T-helper 1 cell treated with Interleukin-12 subunit alpha and Interleukin-12 subunit beta and Interleukin-4 antibody, amounts not matched to agents 30 μg/mL and 1 μg/mL, for 36 hours (primary cell): Measurements from ENCODE around the gene SH3BP5L.

ENCODE experiments used
- H3K27ac Mint-ChIP-seq: one replicate; pipeline ENCODE4 v1.8.0; 2021; ENCODE audit warnings: mild to moderate bottlenecking, mixed read lengths
- H3K27me3 Mint-ChIP-seq: one replicate; pipeline ENCODE4 v1.8.0; 2021; ENCODE audit warnings: low read depth, mixed read lengths
- H3K36me3 Mint-ChIP-seq: one replicate; pipeline ENCODE4 v1.8.0; 2021; ENCODE audit warnings: low read depth, mixed read lengths
- H3K4me1 Mint-ChIP-seq: one replicate; pipeline ENCODE4 v1.8.0; 2021; ENCODE audit warnings: low read depth, mixed read lengths
- H3K4me3 Mint-ChIP-seq: one replicate; pipeline ENCODE4 v1.8.0; 2021; ENCODE audit warnings: mild to moderate bottlenecking, moderate library complexity, mixed read lengths
- H3K9me3 Mint-ChIP-seq: one replicate; pipeline ENCODE4 v1.8.0; 2021; ENCODE audit warnings: mixed read lengths

The SH3BP5L gene

DNA sequence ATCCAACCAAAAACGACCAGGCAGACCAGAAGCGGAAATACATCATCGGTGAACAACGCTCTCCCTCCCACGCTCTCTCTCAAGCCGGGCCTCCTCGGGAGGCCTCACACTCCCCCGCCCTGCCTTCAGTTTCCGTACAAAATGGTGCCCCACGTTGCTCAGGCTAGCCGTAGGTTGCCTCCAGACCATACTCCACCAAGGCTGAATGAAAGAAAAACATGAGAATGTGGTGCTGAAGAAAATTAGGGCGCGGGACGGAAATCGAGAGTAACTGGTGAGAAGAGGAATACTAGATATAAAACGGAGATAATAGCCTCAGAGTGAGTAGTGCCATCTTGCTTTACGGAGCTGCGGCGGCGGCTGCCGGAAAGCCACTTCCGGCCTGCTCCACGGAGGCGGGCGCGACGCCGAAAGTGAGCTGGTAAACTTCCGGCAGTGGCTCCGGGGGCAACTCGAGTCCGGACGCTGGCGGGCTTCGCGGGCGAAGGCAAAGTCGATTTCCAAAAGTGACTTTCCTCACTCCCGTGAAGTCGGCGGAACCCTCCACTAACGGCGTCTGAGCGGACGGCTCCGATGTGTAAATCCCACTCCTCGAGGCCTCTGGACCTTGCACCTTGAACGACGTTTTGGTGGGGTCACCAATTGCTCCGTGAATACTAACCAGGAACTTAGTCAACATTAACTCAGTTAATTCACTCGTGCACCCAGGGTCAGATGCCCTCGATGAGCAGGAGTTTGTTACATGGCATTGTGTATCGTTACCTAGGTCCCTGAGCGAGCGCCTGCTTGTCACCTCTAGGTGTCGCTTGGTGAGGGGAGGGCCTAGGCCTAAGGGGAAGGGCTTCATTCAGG is at the start of gene SH3BP5L:
Gene SH3BP5L (minus strand): TSS at position 7 of the 852 bp plus-strand sequence. CDS start 980 bp downstream, outside the sequence.
- Mint-ChIP-seq H3K27me3 (peaks cover 2% of the 10 kb centered on the region), H3K9me3 (no peaks in the 10 kb centered on the region), H3K4me3 (peak within 1 kb of the TSS; percentile 98), H3K4me1 (peaks cover 38% of the 10 kb centered on the region), H3K36me3 (peaks cover 22% of the 10 kb centered on the region), H3K27ac (peak within 1 kb of the TSS; percentile 99)

- peaks cover 20% of the 10 kb centered on the region for H3K4me1 Mint-ChIP-seq
- peak overlapping the region; percentile 94 for H3K27ac Mint-ChIP-seq
- peaks cover 3% of the 10 kb centered on the region for H3K36me3 Mint-ChIP-seq
- H3K27me3 Mint-ChIP-seq = peaks cover 22% of the 10 kb centered on the region
- peak overlapping the region; percentile 90 for H3K4me3 Mint-ChIP-seq
- no peaks in the 10 kb centered on the region for H3K9me3 Mint-ChIP-seq
Measured at GRCh38 chr1:248873993-248874533, 48.3 kb upstream of the SH3BP5L start.

GRCh38 chr1:248873409-248873992 is 47.8 kb upstream of the SH3BP5L start:
- Mint-ChIP-seq H3K36me3 (peaks cover 3% of the 10 kb centered on the region), H3K27me3 (peaks cover 18% of the 10 kb centered on the region), H3K4me1 (peaks cover 20% of the 10 kb centered on the region), H3K4me3 (peak overlapping the region; percentile 90), H3K27ac (peak overlapping the region; percentile 94), H3K9me3 (no peaks in the 10 kb centered on the region)

GRCh38 chr1:248872752-248873408 is 47.2 kb upstream of the SH3BP5L start:
- H3K9me3 Mint-ChIP-seq = no peaks in the 10 kb centered on the region
- H3K27ac Mint-ChIP-seq = peak overlapping the region; percentile 94
- peaks cover 3% of the 10 kb centered on the region for H3K36me3 Mint-ChIP-seq
- H3K4me1 Mint-ChIP-seq = peaks cover 20% of the 10 kb centered on the region
- peaks cover 17% of the 10 kb centered on the region for H3K27me3 Mint-ChIP-seq
- H3K4me3 Mint-ChIP-seq = peak overlapping the region; percentile 90

DNA sequence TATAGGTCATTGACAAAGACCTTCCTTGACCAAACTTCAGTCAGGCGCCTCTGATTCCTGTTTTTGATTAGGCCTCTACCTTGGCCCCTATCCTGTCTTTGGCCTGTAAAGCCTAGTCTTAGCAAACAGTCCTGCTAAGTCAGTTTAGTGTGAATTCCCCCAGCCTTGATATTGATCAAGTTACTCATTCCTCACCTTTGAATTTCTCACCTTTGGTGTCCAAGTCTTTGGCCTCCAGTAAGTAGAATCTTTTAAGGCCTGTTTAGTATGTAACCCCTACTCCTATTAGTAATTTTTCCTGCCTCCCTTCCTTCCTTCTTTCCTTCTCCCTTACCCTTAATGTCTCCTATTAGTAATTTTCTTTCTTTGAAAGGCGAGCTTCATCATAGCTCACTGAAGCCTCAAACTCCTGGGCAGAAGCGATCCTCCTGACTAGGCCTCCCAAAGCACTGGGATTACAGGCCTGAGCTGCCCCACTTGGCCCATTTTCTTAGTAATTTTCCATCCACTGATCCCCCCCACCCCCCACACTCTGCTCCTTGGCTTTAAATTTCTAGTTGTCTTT is 46.2 kb upstream of the SH3BP5L start:
- peaks cover 20% of the 10 kb centered on the region for H3K4me1 Mint-ChIP-seq
- H3K4me3 Mint-ChIP-seq = peak overlapping the region; percentile 40
- H3K27me3 Mint-ChIP-seq = peaks cover 9% of the 10 kb centered on the region
- no peak overlapping the region for H3K27ac Mint-ChIP-seq
- no peaks in the 10 kb centered on the region for H3K9me3 Mint-ChIP-seq
- H3K36me3 Mint-ChIP-seq = peaks cover 3% of the 10 kb centered on the region

- peaks cover 10% of the 10 kb centered on the region for H3K27me3 Mint-ChIP-seq
- H3K36me3 Mint-ChIP-seq = no peaks in the 10 kb centered on the region
- H3K4me3 Mint-ChIP-seq = peak overlapping the region; percentile 86
- no peaks in the 10 kb centered on the region for H3K9me3 Mint-ChIP-seq
- H3K4me1 Mint-ChIP-seq = peaks cover 25% of the 10 kb centered on the region
- H3K27ac Mint-ChIP-seq = peak overlapping the region; percentile 81
Measured at GRCh38 chr1:248862998-248863881, 37.5 kb upstream of the SH3BP5L start.

DNA sequence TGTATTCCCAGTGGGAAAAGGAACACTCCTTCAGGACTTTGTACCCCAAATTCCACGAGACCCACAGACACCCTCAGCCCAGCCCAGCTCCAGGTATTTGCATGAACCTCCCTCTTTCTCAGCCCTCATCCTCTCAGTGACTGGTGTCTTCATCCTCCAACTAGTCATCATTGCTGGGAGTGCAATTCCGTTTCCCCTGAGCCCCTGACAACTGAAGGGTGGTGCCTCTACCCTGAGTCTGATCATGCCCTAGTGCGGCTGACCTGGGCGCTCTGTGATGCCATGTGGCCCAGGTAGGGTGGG is 36.9 kb upstream of the SH3BP5L start:
- peak overlapping the region; percentile 86 for H3K4me3 Mint-ChIP-seq
- H3K36me3 Mint-ChIP-seq = no peaks in the 10 kb centered on the region
- peaks cover 27% of the 10 kb centered on the region for H3K4me1 Mint-ChIP-seq
- peak overlapping the region; percentile 81 for H3K27ac Mint-ChIP-seq
- H3K9me3 Mint-ChIP-seq = no peaks in the 10 kb centered on the region
- H3K27me3 Mint-ChIP-seq = peaks cover 10% of the 10 kb centered on the region

GRCh38 chr1:248861616-248862015 is 35.9 kb upstream of the SH3BP5L start:
- no peaks in the 10 kb centered on the region for H3K36me3 Mint-ChIP-seq
- H3K4me1 Mint-ChIP-seq = peaks cover 31% of the 10 kb centered on the region
- no peaks in the 10 kb centered on the region for H3K9me3 Mint-ChIP-seq
- H3K27me3 Mint-ChIP-seq = peaks cover 10% of the 10 kb centered on the region
- H3K27ac Mint-ChIP-seq = no peak overlapping the region
- H3K4me3 Mint-ChIP-seq = no peak overlapping the region

DNA sequence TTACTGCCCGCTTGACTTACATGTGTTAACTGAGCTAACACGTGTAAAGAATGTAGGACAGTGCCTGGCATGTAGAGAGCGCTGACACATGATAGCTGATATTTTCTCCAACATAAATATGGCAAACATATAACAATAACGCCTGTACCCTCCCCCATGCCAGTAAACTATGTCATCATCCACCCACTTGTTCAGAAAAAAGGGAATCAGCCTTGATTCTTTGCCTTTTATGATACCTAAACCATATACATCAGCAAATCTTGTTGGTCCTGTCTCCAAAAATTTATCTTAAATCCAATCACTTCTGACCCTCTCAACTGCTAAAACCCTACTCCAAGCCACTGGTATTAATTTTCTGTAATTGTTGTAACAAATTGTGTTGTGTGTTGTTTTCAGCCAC is 34.3 kb upstream of the SH3BP5L start:
- Mint-ChIP-seq H3K9me3 (no peaks in the 10 kb centered on the region), H3K4me1 (peaks cover 36% of the 10 kb centered on the region), H3K27me3 (peaks cover 10% of the 10 kb centered on the region), H3K4me3 (peak overlapping the region; percentile 90), H3K36me3 (peaks cover 6% of the 10 kb centered on the region), H3K27ac (peak overlapping the region; percentile 91)

GRCh38 chr1:248858891-248859889 is 33.5 kb upstream of the SH3BP5L start, which contains the start of gene ZNF692:
ZNF692 (minus strand) TSS chr1:248859085; CDS start chr1:248858309, 776 bp downstream.
- Mint-ChIP-seq H3K36me3 (peaks cover 11% of the 10 kb centered on the region), H3K4me3 (peak within 1 kb of the TSS; percentile 90), H3K4me1 (peaks cover 36% of the 10 kb centered on the region), H3K27me3 (peaks cover 6% of the 10 kb centered on the region), H3K27ac (peak within 1 kb of the TSS; percentile 94), H3K9me3 (no peaks in the 10 kb centered on the region)

GRCh38 chr1:248858096-248858890 is 32.6 kb upstream of the SH3BP5L start:
- H3K4me1 Mint-ChIP-seq = peaks cover 31% of the 10 kb centered on the region

DNA sequence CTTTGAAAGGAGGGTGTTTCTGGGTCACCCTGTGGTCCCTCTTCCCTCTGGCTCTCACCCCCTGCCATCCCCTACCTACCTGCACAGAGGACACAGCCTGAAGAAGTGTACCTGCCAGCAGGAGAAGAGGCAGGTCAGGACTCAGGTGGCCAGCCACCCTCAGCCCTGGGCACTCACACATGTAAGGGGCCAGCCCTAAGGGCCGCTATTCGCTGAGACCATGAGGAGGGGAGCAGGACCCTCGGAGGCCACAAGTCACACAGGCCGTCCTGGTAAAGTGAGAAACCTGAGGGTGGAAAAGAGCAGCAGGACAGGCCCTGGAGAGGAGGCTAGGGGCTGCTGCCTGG is 32.0 kb upstream of the SH3BP5L start:
- Mint-ChIP-seq H3K9me3 (no peaks in the 10 kb centered on the region), H3K27ac (peak overlapping the region; percentile 94), H3K4me1 (peaks cover 29% of the 10 kb centered on the region), H3K36me3 (peaks cover 13% of the 10 kb centered on the region), H3K27me3 (peaks cover 4% of the 10 kb centered on the region), H3K4me3 (peak overlapping the region; percentile 90)

More at GRCh38 chr1:248858096-248858890, 32.6 kb upstream of the SH3BP5L start:
- Mint-ChIP-seq H3K27me3 (peaks cover 6% of the 10 kb centered on the region), H3K36me3 (peaks cover 13% of the 10 kb centered on the region), H3K9me3 (no peaks in the 10 kb centered on the region), H3K27ac (peak overlapping the region; percentile 94), H3K4me3 (peak overlapping the region; percentile 90)
